ENCODE measurements around the gene C1QTNF12.

C1QTNF12 gene

GRCh38 chr1:1246577-1247340 lies at the start of gene C1QTNF12:
Gene C1QTNF12 (minus strand): TSS chr1:1246722. CDS start chr1:1246690, 32 bp downstream.
- no peak within 1 kb of the TSS for H3K4me3 ChIP-seq (replicated peaks; ENCODE audit: low read depth, low read length)
- TF ChIP-seq CTCF (IDR thresholded peaks at IDR 0.05; ENCODE audit: low read depth, low read length, missing control alignments): no peak
- DNase-seq (ENCODE audit: extremely low read depth, low read depth): no peak

GRCh38 chr1:1295154-1295923 lies 48.8 kb upstream of the C1QTNF12 start:
- TF ChIP-seq CTCF (IDR thresholded peaks at IDR 0.05; ENCODE audit: low read depth, low read length, missing control alignments): no peak
- DNase-seq (ENCODE audit: extremely low read depth, low read depth): no peak

GRCh38 chr1:1294250-1294890 lies 47.8 kb upstream of the C1QTNF12 start:
- no peak for TF ChIP-seq CTCF (IDR thresholded peaks at IDR 0.05; ENCODE audit: low read depth, low read length, missing control alignments)
- no peak overlapping the region for H3K4me3 ChIP-seq (replicated peaks; ENCODE audit: low read depth, low read length)

More at GRCh38 chr1:1295154-1295923, 48.8 kb upstream of the C1QTNF12 start:
- H3K4me3 ChIP-seq (replicated peaks; ENCODE audit: low read depth, low read length): no peak overlapping the region

GRCh38 chr1:1293263-1294249 lies 47.0 kb upstream of the C1QTNF12 start:
- no peak overlapping the region for H3K4me3 ChIP-seq (replicated peaks; ENCODE audit: low read depth, low read length)
- TF ChIP-seq CTCF (IDR thresholded peaks at IDR 0.05; ENCODE audit: low read depth, low read length, missing control alignments): no peak

More at GRCh38 chr1:1294250-1294890, 47.8 kb upstream of the C1QTNF12 start:
- no peak for DNase-seq (ENCODE audit: extremely low read depth, low read depth)

GRCh38 chr1:1292851-1293250 lies 46.3 kb upstream of the C1QTNF12 start:
- H3K4me3 ChIP-seq (replicated peaks; ENCODE audit: low read depth, low read length): no peak overlapping the region
- no peak for TF ChIP-seq CTCF (IDR thresholded peaks at IDR 0.05; ENCODE audit: low read depth, low read length, missing control alignments)
- DNase-seq (ENCODE audit: extremely low read depth, low read depth): no peak

More at GRCh38 chr1:1293263-1294249, 47.0 kb upstream of the C1QTNF12 start:
- no peak for DNase-seq (ENCODE audit: extremely low read depth, low read depth)

GRCh38 chr1:1292442-1292779 lies 45.9 kb upstream of the C1QTNF12 start:
- no peak overlapping the region for H3K4me3 ChIP-seq (replicated peaks; ENCODE audit: low read depth, low read length)
- no peak for DNase-seq (ENCODE audit: extremely low read depth, low read depth)
- TF ChIP-seq CTCF (IDR thresholded peaks at IDR 0.05; ENCODE audit: low read depth, low read length, missing control alignments): no peak
